Measurements from ENCODE around the gene TRPV3. TPM values are rescaled to one million over a fixed set of nuclear protein-coding genes. Genes with fewer than 3 reads are reported as not detected.
A peak's percentile ranks its signal among the peaks of the same experiment; 100 is the strongest.

Gene TRPV3
- polyA plus RNA-seq: 10 to 100 TPM in 1 of 4 donors, 1 to 10 TPM in 3; 1.1 to 20.1 (median 7.4) TPM
- long read RNA-seq, donor 1: 0 reads
- long read RNA-seq, donor 2: 0 reads
- long read RNA-seq, donor 3: 0 reads
- long read RNA-seq, donor 4: 0 reads
- long read RNA-seq, donor 5: 0 reads
- long read RNA-seq, donor 6: 0 reads
- long read RNA-seq, donor 7: 0 reads
- long read RNA-seq, donor 8: 0 reads
- long read RNA-seq, donor 9: 0 reads
- long read RNA-seq, donor 10: 0 reads

GRCh38 chr17:3557768-3558583 lies at the start of gene TRPV3:
Gene TRPV3 (minus strand): TSS chr17:3557812. CDS start chr17:3554850, 2,962 bp downstream.
- no peak for FAIRE-seq
- peak within 1 kb of the TSS; percentile 76 to 85 (median 77) for H3K27ac ChIP-seq (ENCODE audit: low read depth in 1 of 3, low read length in 2 of 3)

GRCh38 chr17:3603870-3604259 lies 46.3 kb upstream of the TRPV3 start:
- no peaks in the 10 kb centered on the region for H3K9me3 ChIP-seq (ENCODE audit: control insufficient read depth in 2 of 2, insufficient read depth in 1 of 2, low read depth in 1 of 2, low read length in 1 of 2)
- WGBS, 3 donors: 92 to 94% (median 93%) methylated on average over 4 of the region's 4 CpGs

More at GRCh38 chr17:3557768-3558583, at the start of gene TRPV3:
- Histone ChIP-seq H3K4me1 (ENCODE audit: control insufficient read depth in 3 of 3, insufficient read depth in 2 of 3, low read depth in 1 of 3, low read length in 2 of 3) (peaks cover 0 to 28% (median 2%) of the 10 kb centered on the region in 3 donors), H3K9me3 (ENCODE audit: control insufficient read depth in 2 of 2, insufficient read depth in 1 of 2, low read depth in 1 of 2, low read length in 1 of 2) (no peaks in the 10 kb centered on the region), H3K4me3 (ENCODE audit: low read depth in 1 of 3, low read length in 3 of 3) (peak within 1 kb of the TSS in 2 of 3 donors; percentile 18 to 19), H3K27me3 (ENCODE audit: control insufficient read depth in 3 of 3, insufficient read depth in 3 of 3, low read length in 3 of 3) (no peaks in the 10 kb centered on the region), H3K36me3 (ENCODE audit: control insufficient read depth in 3 of 3, insufficient read depth in 2 of 3, low read depth in 1 of 3, low read length in 3 of 3) (peaks cover 0 to 16% (median 0%) of the 10 kb centered on the region in 3 donors)
- peak; percentile 83 to 89 for DNase-seq
- WGBS, 3 donors: 36 to 57% (median 51%) methylated on average over 20 to 23 of the region's 23 CpGs

GRCh38 chr17:3603119-3603869 lies 45.7 kb upstream of the TRPV3 start:
- Histone ChIP-seq H3K27ac (ENCODE audit: low read depth in 1 of 3, low read length in 2 of 3) (no peak overlapping the region), H3K4me1 (ENCODE audit: control insufficient read depth in 3 of 3, insufficient read depth in 2 of 3, low read depth in 1 of 3, low read length in 2 of 3) (no peaks in the 10 kb centered on the region), H3K27me3 (ENCODE audit: control insufficient read depth in 3 of 3, insufficient read depth in 3 of 3, low read length in 3 of 3) (no peaks in the 10 kb centered on the region), H3K4me3 (ENCODE audit: low read depth in 1 of 3, low read length in 3 of 3) (no peak overlapping the region), H3K36me3 (ENCODE audit: control insufficient read depth in 3 of 3, insufficient read depth in 2 of 3, low read depth in 1 of 3, low read length in 3 of 3) (peaks cover 0 to 72% (median 4%) of the 10 kb centered on the region in 3 donors), H3K9me3 (ENCODE audit: control insufficient read depth in 2 of 2, insufficient read depth in 1 of 2, low read depth in 1 of 2, low read length in 1 of 2) (no peaks in the 10 kb centered on the region)
- no peak for DNase-seq
- FAIRE-seq: no peak
- 89 to 90% (median 90%) methylated on average over 17 of the region's 17 CpGs for WGBS, 3 donors

More at GRCh38 chr17:3603870-3604259, 46.3 kb upstream of the TRPV3 start:
- no peak overlapping the region for H3K27ac ChIP-seq (ENCODE audit: low read depth in 1 of 3, low read length in 2 of 3)
- DNase-seq: no peak
- peaks cover 0 to 74% (median 5%) of the 10 kb centered on the region in 3 donors for H3K36me3 ChIP-seq (ENCODE audit: control insufficient read depth in 3 of 3, insufficient read depth in 2 of 3, low read depth in 1 of 3, low read length in 3 of 3)
- no peaks in the 10 kb centered on the region for H3K27me3 ChIP-seq (ENCODE audit: control insufficient read depth in 3 of 3, insufficient read depth in 3 of 3, low read length in 3 of 3)
- FAIRE-seq: no peak
- H3K4me3 ChIP-seq (ENCODE audit: low read depth in 1 of 3, low read length in 3 of 3): no peak overlapping the region
- H3K4me1 ChIP-seq (ENCODE audit: control insufficient read depth in 3 of 3, insufficient read depth in 2 of 3, low read depth in 1 of 3, low read length in 2 of 3): no peaks in the 10 kb centered on the region

- Histone ChIP-seq H3K36me3 (ENCODE audit: control insufficient read depth in 3 of 3, insufficient read depth in 2 of 3, low read depth in 1 of 3, low read length in 3 of 3) (peaks cover 0 to 71% (median 2%) of the 10 kb centered on the region in 3 donors), H3K4me3 (ENCODE audit: low read depth in 1 of 3, low read length in 3 of 3) (no peak overlapping the region), H3K9me3 (ENCODE audit: control insufficient read depth in 2 of 2, insufficient read depth in 1 of 2, low read depth in 1 of 2, low read length in 1 of 2) (no peaks in the 10 kb centered on the region), H3K27ac (ENCODE audit: low read depth in 1 of 3, low read length in 2 of 3) (no peak overlapping the region), H3K4me1 (ENCODE audit: control insufficient read depth in 3 of 3, insufficient read depth in 2 of 3, low read depth in 1 of 3, low read length in 2 of 3) (no peaks in the 10 kb centered on the region), H3K27me3 (ENCODE audit: control insufficient read depth in 3 of 3, insufficient read depth in 3 of 3, low read length in 3 of 3) (no peaks in the 10 kb centered on the region)
- FAIRE-seq (no peak), DNase-seq (peak; percentile 28 to 41)
- WGBS, 3 donors: 78 to 92% (median 85%) methylated on average over 16 of the region's 16 CpGs
Observed at GRCh38 chr17:3602499-3602898, 44.9 kb upstream of the TRPV3 start.

GRCh38 chr17:3600529-3601205 lies 43.1 kb upstream of the TRPV3 start:
- DNase-seq (no peak), FAIRE-seq (no peak)
- no peak overlapping the region for H3K4me3 ChIP-seq (ENCODE audit: low read depth in 1 of 3, low read length in 3 of 3)
- H3K4me1 ChIP-seq (ENCODE audit: control insufficient read depth in 3 of 3, insufficient read depth in 2 of 3, low read depth in 1 of 3, low read length in 2 of 3): no peaks in the 10 kb centered on the region
- peaks cover 0 to 71% (median 3%) of the 10 kb centered on the region in 3 donors for H3K36me3 ChIP-seq (ENCODE audit: control insufficient read depth in 3 of 3, insufficient read depth in 2 of 3, low read depth in 1 of 3, low read length in 3 of 3)
- no peaks in the 10 kb centered on the region for H3K9me3 ChIP-seq (ENCODE audit: control insufficient read depth in 2 of 2, insufficient read depth in 1 of 2, low read depth in 1 of 2, low read length in 1 of 2)
- 88 to 90% (median 90%) methylated on average over 15 of the region's 15 CpGs for WGBS, 3 donors
- no peak overlapping the region for H3K27ac ChIP-seq (ENCODE audit: low read depth in 1 of 3, low read length in 2 of 3)
- H3K27me3 ChIP-seq (ENCODE audit: control insufficient read depth in 3 of 3, insufficient read depth in 3 of 3, low read length in 3 of 3): no peaks in the 10 kb centered on the region

- DNase-seq (no peak), FAIRE-seq (no peak)
- WGBS, 3 donors: 88 to 96% (median 89%) methylated on average over 13 of the region's 13 CpGs
Observed at GRCh38 chr17:3598078-3598477, 40.5 kb upstream of the TRPV3 start.

GRCh38 chr17:3596804-3597464 lies 39.3 kb upstream of the TRPV3 start:
- Histone ChIP-seq H3K4me3 (ENCODE audit: low read depth in 1 of 3, low read length in 3 of 3) (no peak overlapping the region), H3K36me3 (ENCODE audit: control insufficient read depth in 3 of 3, insufficient read depth in 2 of 3, low read depth in 1 of 3, low read length in 3 of 3) (peaks cover 0 to 69% (median 3%) of the 10 kb centered on the region in 3 donors), H3K4me1 (ENCODE audit: control insufficient read depth in 3 of 3, insufficient read depth in 2 of 3, low read depth in 1 of 3, low read length in 2 of 3) (no peaks in the 10 kb centered on the region), H3K27me3 (ENCODE audit: control insufficient read depth in 3 of 3, insufficient read depth in 3 of 3, low read length in 3 of 3) (no peaks in the 10 kb centered on the region), H3K27ac (ENCODE audit: low read depth in 1 of 3, low read length in 2 of 3) (no peak overlapping the region), H3K9me3 (ENCODE audit: control insufficient read depth in 2 of 2, insufficient read depth in 1 of 2, low read depth in 1 of 2, low read length in 1 of 2) (no peaks in the 10 kb centered on the region)
- 91 to 95% (median 93%) methylated on average over 27 of the region's 27 CpGs for WGBS, 3 donors
- DNase-seq (no peak), FAIRE-seq (no peak)

More at GRCh38 chr17:3598078-3598477, 40.5 kb upstream of the TRPV3 start:
- no peaks in the 10 kb centered on the region for H3K4me1 ChIP-seq (ENCODE audit: control insufficient read depth in 3 of 3, insufficient read depth in 2 of 3, low read depth in 1 of 3, low read length in 2 of 3)
- peaks cover 0 to 68% (median 3%) of the 10 kb centered on the region in 3 donors for H3K36me3 ChIP-seq (ENCODE audit: control insufficient read depth in 3 of 3, insufficient read depth in 2 of 3, low read depth in 1 of 3, low read length in 3 of 3)
- no peaks in the 10 kb centered on the region for H3K27me3 ChIP-seq (ENCODE audit: control insufficient read depth in 3 of 3, insufficient read depth in 3 of 3, low read length in 3 of 3)
- H3K4me3 ChIP-seq (ENCODE audit: low read depth in 1 of 3, low read length in 3 of 3): no peak overlapping the region
- H3K9me3 ChIP-seq (ENCODE audit: control insufficient read depth in 2 of 2, insufficient read depth in 1 of 2, low read depth in 1 of 2, low read length in 1 of 2): no peaks in the 10 kb centered on the region
- H3K27ac ChIP-seq (ENCODE audit: low read depth in 1 of 3, low read length in 2 of 3): no peak overlapping the region
